ENCODE measurements around the gene TCP10L.

DNA sequence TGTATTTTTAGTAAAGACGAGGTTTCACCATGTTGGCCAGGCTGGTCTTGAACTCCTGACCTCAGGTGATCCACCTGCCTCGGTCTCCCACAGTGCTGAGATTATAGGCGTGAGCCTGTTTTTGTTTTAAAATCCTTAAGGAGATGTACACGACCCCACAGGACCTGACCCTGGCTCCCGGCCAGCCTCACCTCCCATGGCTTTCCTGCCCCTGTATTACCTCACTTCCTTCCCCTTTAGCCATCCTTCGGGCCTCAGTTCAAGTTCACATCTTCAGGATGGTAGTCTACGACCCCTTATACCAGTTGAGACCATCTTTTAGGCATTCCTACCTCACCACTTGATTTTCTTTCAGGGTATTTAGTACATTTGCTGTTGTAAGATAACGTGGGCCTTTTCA, 36.3 kb downstream of the TCP10L start:
- TF ChIP-seq, protein P1, sequence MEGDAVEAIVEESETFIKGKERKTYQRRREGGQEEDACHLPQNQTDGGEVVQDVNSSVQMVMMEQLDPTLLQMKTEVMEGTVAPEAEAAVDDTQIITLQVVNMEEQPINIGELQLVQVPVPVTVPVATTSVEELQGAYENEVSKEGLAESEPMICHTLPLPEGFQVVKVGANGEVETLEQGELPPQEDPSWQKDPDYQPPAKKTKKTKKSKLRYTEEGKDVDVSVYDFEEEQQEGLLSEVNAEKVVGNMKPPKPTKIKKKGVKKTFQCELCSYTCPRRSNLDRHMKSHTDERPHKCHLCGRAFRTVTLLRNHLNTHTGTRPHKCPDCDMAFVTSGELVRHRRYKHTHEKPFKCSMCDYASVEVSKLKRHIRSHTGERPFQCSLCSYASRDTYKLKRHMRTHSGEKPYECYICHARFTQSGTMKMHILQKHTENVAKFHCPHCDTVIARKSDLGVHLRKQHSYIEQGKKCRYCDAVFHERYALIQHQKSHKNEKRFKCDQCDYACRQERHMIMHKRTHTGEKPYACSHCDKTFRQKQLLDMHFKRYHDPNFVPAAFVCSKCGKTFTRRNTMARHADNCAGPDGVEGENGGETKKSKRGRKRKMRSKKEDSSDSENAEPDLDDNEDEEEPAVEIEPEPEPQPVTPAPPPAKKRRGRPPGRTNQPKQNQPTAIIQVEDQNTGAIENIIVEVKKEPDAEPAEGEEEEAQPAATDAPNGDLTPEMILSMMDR (IDR thresholded peaks at IDR 0.05) = no peak
- TF ChIP-seq POLR2AphosphoS5 (IDR thresholded peaks at IDR 0.05; ENCODE audit: insufficient read depth in 1 of 2, low read depth in 1 of 2) (no peak), POLR2A (IDR thresholded peaks at IDR 0.05) (no peak)
